Cardiac septum (tissue), 1 donor: ENCODE results near the gene CENPE. TPM values are rescaled to one million over a fixed set of nuclear protein-coding genes. Genes with fewer than 3 reads are reported as not detected.

Experiments
- DNase-seq: peaks from one replicate; pipeline ENCODE4 v3.0.0-alpha.2; 2020; ENCODE audit warnings: low spot score
- intact Hi-C: fragments of 100-400 bp; cut with DNase I; formaldehyde crosslinking; loops from one replicate; pipeline ENCODE4 v1.14.0; 2022
- total RNA-seq: library from RNA; stranded (reverse); fragmentation: NEBNext Ultra II Directional; extraction: Animal tissue kit (Norgen Biotek cat#: 25700); gene quantifications from one replicate; pipeline ENCODE4 v1.2.1, GENCODE V29; 2021
- donor health status: DM: no; HTN: no; CAD: no.

Gene CENPE
- total RNA-seq, 1 donor from 2014 or later = 0.70 TPM

DNA sequence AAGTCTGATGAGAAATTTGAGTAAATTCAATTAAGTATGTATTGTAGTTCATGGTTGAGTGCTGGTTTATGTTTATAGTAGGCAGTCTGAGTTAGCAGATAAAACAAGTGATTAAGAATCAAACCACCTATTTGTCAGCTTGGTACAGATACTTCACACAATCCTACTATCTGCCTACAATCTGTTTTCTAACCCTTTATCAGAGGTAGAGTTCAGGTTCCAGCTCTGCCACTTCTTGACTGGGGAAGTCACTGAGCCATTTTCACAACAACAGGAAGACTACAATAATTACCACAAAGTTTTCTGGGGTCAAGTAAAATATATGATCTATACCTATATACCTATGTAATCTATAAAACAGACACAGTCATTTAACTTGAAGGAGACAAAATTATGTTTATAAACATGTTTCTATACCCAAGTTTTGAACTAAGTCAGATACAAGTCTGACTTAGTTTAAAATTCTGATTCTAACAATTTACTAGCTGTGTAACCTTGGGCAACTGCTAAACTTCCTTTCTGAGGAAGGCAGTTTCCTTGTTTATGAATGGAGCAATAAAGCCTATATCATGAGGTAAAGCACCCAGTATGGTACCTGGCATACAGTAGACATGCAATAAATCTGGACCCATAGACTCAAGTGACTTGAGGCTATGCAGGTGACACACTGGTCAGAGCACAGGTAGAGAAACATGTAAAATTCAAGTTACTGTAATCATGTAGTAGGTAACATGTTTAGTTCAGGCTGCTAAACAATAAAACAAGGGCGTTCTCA, 61.3 kb downstream of the CENPE start:
- intact Hi-C loops = no loop called here

DNA sequence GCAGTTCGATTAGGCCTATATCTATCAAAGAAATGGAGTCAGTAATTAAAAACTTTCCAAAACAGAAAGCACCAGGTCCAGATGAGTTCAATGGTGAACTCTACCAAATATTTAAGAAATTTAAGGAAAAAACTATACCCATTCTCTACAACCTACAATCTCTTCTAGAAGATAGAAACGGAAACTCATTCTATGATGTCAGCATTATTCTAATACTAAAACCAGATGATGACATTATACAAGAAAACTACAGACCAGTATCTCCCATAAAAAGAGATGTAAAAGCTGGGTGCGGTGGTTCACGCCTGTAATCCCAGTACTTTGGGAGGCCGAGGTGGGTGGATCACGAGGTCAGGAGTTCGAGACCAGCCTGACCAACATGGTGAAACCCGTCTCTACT, 69.0 kb downstream of the CENPE start:
- no peak for DNase-seq
- intact Hi-C loops = no loop called here

More for the DNA sequence above, 61.3 kb downstream of the CENPE start:
- DNase-seq = no peak

DNA sequence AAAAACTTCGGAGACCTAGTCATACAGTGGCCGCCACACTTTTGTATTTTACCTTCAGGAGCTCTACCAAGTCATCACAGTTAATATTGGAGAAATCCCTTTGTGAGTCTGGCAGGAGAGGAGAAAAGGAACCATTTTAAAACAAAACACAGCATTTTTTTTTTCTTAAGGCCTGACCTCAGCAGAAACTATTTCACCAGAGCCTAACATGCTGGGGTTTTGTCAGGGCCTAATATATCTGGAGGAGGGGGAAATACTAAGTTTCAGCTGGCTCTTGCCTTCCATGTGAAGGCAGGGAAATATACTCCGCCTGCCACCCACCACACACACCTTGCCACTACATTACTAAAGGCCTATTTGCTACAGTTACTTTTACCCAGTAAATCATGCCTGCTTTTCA, 72.0 kb downstream of the CENPE start:
- DNase-seq = no peak

DNA sequence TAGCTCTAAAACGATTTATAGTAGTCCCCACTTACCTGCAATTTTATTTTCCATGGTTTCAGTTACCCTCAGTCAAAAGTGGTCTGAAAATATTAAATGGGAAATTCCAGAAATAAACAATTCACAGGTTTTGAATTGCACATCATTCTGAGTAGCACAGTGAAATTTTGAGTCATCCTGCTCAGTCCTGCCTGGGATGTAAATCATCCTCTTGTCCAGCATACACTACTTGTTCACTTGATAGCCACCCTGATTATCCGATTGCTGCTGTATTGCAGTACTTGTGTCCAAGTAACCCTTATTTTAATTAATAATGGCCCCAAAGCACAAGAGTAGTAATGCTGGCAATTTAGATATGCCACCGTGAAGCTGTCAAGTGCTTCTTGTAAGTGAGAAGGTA, 75.0 kb downstream of the CENPE start:
- intact Hi-C loops = no loop called here
- no peak for DNase-seq

More for the DNA sequence above, 72.0 kb downstream of the CENPE start:
- intact Hi-C loops = no loop called here

GRCh38 chr4:103118166-103118565, 80.0 kb downstream of the CENPE start:
- intact Hi-C loops = no loop called here
- no peak for DNase-seq

DNA sequence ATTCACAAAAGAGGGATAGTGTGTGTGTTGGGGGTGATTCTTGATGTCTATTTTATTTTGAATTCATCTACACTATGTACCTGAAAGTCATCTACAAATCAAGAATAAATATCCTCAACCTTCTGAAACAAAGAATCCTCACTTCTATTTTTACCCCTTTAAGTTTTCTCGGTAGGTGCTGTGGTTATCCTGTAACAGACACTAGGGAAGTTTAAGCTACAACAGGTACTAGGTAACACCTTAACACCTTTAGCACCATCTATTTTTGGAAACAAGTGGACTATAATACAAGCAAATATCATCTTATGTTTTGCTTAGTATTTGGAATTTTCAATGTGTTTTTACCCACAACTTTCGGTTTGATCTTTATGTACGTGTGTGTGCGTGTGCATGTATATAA, 86.5 kb downstream of the CENPE start:
- DNase-seq = no peak
- intact Hi-C loops = no loop called here

GRCh38 chr4:103108542-103108941, 89.6 kb downstream of the CENPE start:
- DNase-seq = no peak
- intact Hi-C loops = no loop called here

DNA sequence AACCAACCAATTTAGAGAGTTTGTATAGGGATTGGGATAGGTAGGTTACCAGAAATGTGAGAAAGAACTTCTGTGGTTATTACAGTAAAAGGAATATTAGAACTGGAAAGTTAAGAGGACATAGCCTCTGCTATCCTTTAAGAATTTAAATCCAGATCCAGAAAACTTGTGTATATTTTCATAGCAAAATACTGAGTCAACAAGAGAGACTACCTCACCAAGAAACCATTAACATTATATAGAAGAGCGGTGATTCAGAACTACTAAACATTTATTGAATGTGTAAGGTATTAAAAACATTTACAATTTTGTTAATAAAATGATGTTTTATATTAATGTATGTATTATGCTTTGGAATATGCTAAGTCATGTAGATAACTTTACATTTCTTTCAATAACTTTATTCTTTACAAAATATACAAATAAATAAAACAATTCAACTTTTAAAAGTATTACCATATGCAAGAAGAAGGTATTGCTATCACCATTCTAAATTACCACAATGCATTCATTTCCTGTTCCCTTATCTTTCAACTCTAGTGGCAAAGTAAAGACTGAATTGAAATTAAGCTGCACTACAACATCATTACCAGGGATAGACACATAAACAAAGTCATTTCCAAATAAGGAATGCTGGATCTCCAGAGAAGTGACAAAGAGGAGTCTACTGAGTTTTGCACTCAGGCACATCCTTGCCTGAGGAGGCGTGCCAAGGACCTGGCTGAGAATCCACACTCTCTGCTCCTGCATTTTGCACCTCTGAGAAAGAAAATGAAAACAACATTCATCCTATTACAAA, 92.4 kb downstream of the CENPE start:
- DNase-seq = no peak
- intact Hi-C loops = no loop called here

GRCh38 chr4:103104886-103105285, 93.3 kb downstream of the CENPE start:
- intact Hi-C loops = no loop called here
- DNase-seq = no peak

GRCh38 chr4:103100691-103101090, 97.5 kb downstream of the CENPE start:
- intact Hi-C loops = no loop called here

GRCh38 chr4:103099691-103100392, 98.3 kb downstream of the CENPE start, which contains the start of gene BDH2:
TSS of gene BDH2 (minus strand) at chr4:103099834. CDS start at chr4:103096254, 3,580 bp downstream.
- no peak for DNase-seq
- intact Hi-C loops = loop anchor here (5.0 to 10.0 kb wide), 4 partner anchors 53 to 653 kb away; partner anchors contain the start of genes CISD2 and SLC9B1

More at GRCh38 chr4:103100691-103101090, 97.5 kb downstream of the CENPE start:
- DNase-seq = no peak

- intact Hi-C loops = loop anchor here (5.0 to 10.0 kb wide), 4 partner anchors 52 to 652 kb away; partner anchors contain the start of genes CISD2 and SLC9B1
- DNase-seq = no peak
Measured at GRCh38 chr4:103098756-103099440, 99.2 kb downstream of the CENPE start.

DNA sequence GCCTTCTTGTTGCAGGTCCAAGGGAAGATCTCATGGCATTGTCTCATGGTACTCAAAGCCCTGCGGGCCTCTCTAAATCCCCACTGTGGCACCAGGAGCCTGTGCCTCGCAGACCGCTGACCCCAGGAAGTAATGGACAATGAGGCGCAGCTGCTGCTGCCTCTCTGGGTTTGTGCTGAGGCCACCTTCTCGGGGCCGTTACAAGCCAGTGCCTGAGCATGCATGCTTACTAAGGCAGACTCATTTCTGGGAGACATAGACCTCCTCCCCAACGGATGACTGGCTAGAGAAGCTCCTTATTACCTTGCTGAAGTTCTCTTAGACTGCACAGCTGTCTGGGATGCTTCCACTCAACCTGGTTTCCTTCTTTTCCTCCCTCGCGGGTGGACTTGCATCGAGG, 99.8 kb downstream of the CENPE start:
- intact Hi-C loops = loop anchor here (5.0 to 10.0 kb wide), 4 partner anchors 51 to 651 kb away; partner anchors contain the start of genes CISD2 and SLC9B1
- DNase-seq = no peak

DNA sequence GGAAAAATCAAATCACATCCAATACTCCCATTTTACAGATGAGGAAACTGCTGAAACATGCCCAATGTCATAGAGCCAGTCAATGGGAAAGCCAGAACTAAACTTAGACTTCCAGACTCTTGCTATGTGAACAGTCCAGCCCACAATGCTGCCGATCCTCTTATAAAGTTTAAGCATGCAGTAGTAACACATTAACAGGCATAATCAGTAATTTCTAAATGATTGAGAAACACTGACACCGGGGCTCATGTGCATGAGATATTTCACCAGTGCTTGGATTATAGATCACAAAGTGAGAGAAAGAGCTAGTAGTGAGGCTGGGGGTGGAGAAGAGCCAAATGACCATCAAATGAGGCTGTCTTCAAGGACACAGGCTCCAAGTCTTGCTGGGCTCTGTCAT, 101.0 kb downstream of the CENPE start:
- intact Hi-C loops = loop anchor here (5.0 to 10.0 kb wide), 4 partner anchors 50 to 650 kb away; partner anchors contain the start of genes CISD2 and SLC9B1

GRCh38 chr4:103095080-103095479, 103.1 kb downstream of the CENPE start:
- intact Hi-C loops = loop anchor here (5.0 to 10.0 kb wide), 4 partner anchors 48 to 648 kb away; partner anchors contain the start of genes CISD2 and SLC9B1
- no peak for DNase-seq

More for the DNA sequence above, 101.0 kb downstream of the CENPE start:
- no peak for DNase-seq

GRCh38 chr4:103092245-103092644, 105.9 kb downstream of the CENPE start:
- DNase-seq = no peak
- intact Hi-C loops = loop anchor here (5.0 to 10.0 kb wide), 3 partner anchors 227 to 660 kb away; partner anchors contain the start of gene CISD2

DNA sequence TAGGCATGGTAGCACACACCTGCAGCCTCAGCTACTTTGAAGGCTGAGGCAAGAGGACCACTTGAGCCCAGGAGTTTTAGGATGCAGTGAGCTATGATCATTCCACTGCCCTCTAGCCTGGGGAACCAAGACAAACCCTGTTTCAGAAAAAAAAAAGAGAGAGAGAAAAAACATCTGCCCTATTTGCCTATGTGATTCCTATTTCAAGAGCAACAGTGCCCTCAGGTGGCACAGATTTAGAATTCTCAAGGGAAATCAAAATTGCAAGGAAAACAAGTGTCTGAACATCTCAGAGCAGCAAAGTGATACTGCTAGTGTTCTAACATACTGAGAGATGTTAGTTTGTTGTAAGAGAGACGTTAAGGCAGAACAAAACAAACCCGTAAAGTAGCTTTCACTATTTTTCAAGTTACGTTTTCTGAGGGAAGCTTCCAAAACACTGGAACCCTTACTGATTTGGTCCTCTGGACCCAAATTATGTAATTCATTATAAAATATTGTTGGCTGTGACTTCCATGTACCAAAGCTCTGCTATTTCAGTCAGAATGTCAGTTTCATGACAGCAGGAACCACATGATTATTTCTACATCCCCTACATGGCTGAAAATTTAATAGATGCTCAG, 106.4 kb downstream of the CENPE start:
- intact Hi-C loops = loop anchor here (5.0 to 10.0 kb wide), 3 partner anchors 227 to 659 kb away; partner anchors contain the start of gene CISD2
- DNase-seq = no peak

GRCh38 chr4:103089481-103089880, 108.7 kb downstream of the CENPE start:
- intact Hi-C loops = no loop called here
- DNase-seq = no peak
